ENCODE results near the gene PPFIBP2.

GRCh38 chr11:7499081-7499480 is 14.7 kb upstream of the PPFIBP2 start:
- TF ChIP-seq SMC3 (IDR thresholded peaks at IDR 0.05; ENCODE audit: borderline replicate concordance, low read length) (no peak), ZNF274 (IDR thresholded peaks at IDR 0.05; ENCODE audit: insufficient read depth, insufficient read length) (no peak), CTCF (IDR thresholded peaks at IDR 0.05 in 2 of 3, conservative IDR thresholded peaks at IDR 0.05 in 1 of 3; ENCODE audit: control insufficient read depth in 2 of 3, extremely low read depth in 1 of 3, insufficient read depth in 1 of 3, low read depth in 3 of 3, low read length in 3 of 3) (no peak), FOXM1 (IDR thresholded peaks at IDR 0.05; ENCODE audit: low read depth, low read length) (no peak), SUZ12 (IDR thresholded peaks at IDR 0.05; ENCODE audit: unreplicated experiment) (no peak)

Data from GM12878 (cell line).